GM18861 (cell line): ENCODE data around the gene C2orf49.
A peak's percentile ranks its signal among the peaks of the same experiment; 100 is the strongest.

Source experiments
- ATAC-seq: cut with Tn5 transposase; IDR thresholded peaks from one replicate; pipeline ENCODE4 v1.9.1; 2021; ENCODE audit not compliant: unreplicated experiment

The C2orf49 gene

DNA sequence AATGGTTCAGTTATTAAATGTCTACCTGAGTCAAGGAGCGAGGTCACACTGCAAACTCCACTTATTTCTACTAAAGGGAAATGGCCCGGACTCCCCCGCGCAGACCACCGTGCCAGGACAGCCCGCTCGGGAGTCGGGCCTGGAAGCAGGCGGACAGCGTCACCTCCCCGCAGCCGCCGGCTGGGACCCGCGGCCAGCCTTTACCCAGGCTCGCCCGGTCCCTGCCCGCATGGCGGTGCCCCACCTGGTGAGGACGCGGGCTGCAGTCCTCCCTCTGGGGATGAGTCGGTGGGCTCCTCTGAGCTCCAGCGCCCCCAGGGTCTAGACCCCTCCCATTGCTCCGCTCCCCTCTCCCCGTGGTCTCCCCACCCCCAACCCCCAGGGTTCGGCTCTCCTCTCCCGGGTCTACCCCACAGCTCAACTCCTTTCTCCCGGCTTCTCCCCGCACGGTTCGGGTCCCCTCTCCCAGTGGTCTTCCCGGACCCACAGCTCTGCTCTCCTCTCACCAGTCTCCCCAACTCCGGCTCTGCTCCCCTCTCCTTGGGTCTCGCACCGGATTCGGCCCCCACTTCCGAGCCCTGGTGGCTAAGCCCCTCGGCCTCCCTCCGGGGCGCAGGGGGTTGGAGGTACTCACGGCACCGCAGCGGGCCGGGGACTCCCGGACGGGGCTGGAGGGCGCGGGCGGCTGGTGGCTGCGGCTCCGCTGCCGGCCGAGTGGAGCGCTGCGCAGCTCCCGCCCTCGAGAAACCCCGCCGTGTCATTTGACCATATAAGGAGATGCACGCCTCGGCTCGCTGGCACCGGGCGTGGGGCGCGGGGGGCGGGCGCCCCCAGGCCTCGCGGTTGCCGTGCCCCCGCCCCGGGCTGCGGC is 61.2 kb downstream of the C2orf49 start, which contains the start of gene FHL2:
Gene FHL2, minus strand, starts transcription at position 716 of the 871 bp plus-strand sequence. CDS start 12,535 bp downstream, outside the sequence.
- peak; percentile 98 for ATAC-seq
